Adrenal gland (tissue), 12 donors: ENCODE data around the gene SIVA1. TPM values are rescaled to one million over a fixed set of nuclear protein-coding genes. Genes with fewer than 3 reads are reported as not detected.

ENCODE experiments used
- DNase-seq, 7 donors: peaks; one replicate each; pipeline ENCODE4 v3.0.0-alpha.2; 2019 to 2020
- H3K27ac ChIP-seq, 5 donors: fragments of 200-600 bp; sonication (generic) in 4 of 5; 1 replicate in 3 of 5; 2 replicates in 2 of 5; pipeline versions ENCODE4 v1.5.1 to v1.8.0; 2016 to 2020; ENCODE audit warnings: mild to moderate bottlenecking in 1 of 5
- H3K27me3 ChIP-seq: fragments of 200-600 bp; 2 replicates; pipeline ENCODE4 v1.8.0; 2021
- H3K36me3 ChIP-seq, 2 donors: fragments of 200-600 bp; replicated peaks in 1 of 2; 1 replicate in 1 of 2; 2 replicates in 1 of 2; pipeline versions ENCODE4 v1.5.1 to v1.8.0; 2018 to 2022
- H3K4me1 ChIP-seq, 2 donors: fragments of 200-600 bp; replicated peaks in 1 of 2; 1 replicate in 1 of 2; 2 replicates in 1 of 2; pipeline versions ENCODE4 v1.5.1 to v1.8.0; 2018 to 2021
- H3K4me3 ChIP-seq, 4 donors: fragments of 200-600 bp; sonication (generic) in 3 of 4; one replicate each; pipeline ENCODE4 v1.5.1; 2016 to 2018
- H3K9me3 ChIP-seq, 3 donors: fragments of 200-600 bp; sonication (generic) in 1 of 3; replicated peaks in 1 of 3; 1 replicate in 2 of 3; 2 replicates in 1 of 3; pipeline versions ENCODE4 v1.5.1 to v1.8.0; 2016 to 2021
- CTCF ChIP-seq, 6 experiments: fragments of 450-650 bp in 4 of 6; fragments of 200-600 bp in 2 of 6; sonication (generic) in 1 of 6; IDR thresholded peaks; 1 replicate in 5 of 6; 2 replicates in 1 of 6; pipeline versions ENCODE4 v1.5.1 to v1.8.0; 2016 to 2021; ENCODE audit warnings: antibody characterized with exemption in 6 of 6, mild to moderate bottlenecking in 2 of 6, moderate library complexity in 1 of 6
- POLR2A ChIP-seq, 2 donors: fragments of 450-650 bp; IDR thresholded peaks; one replicate each; pipeline ENCODE4 v1.6.1; 2017; ENCODE audit warnings: antibody characterized with exemption in 2 of 2, mild to moderate bottlenecking in 2 of 2, moderate library complexity in 1 of 2
- WGBS, 4 donors: extraction: QIAGEN DNeasy Blood & Tissue Kit in 2 of 4; methylation state at CpG; one replicate each; pipeline versions ENCODE4 v1.1.5 to v1.1.7; 2013 to 2017; 5-methylcytosine and 5-hydroxymethylcytosine counted together
- intact Hi-C, 2 donors: fragments of 100-400 bp; cut with DNase I; formaldehyde crosslinking; loops; one replicate each; pipeline versions ENCODE4 v1.14.1 to v1.15.0; 2022 to 2023
- polyA plus RNA-seq, 3 donors: library from polyadenylated mRNA; stranded (reverse); fragments of 200-250 nt in 2 of 3; fragments of 350-450 nt in 1 of 3; fragmentation: Illumina TruSeq in 1 of 3; extraction: RNeasy Lipid Tissue Mini Kit (QIAGEN cat#74804) in 1 of 3; gene quantifications; one replicate each; pipeline ENCODE4 v1.2.3, GENCODE V29; 2013 to 2014
- total RNA-seq, 9 donors: library from RNA; depleted of rRNA in 4 of 9; stranded (reverse); fragments of >200 nt in 4 of 9; fragments of 120-200 nt in 1 of 9; fragmentation: NEBNext Ultra II Directional in 1 of 9; extraction: Animal tissue kit (Norgen Biotek cat#: 25700) in 1 of 9; gene quantifications; one replicate each; pipeline versions ENCODE4 v1.1.0 to v1.2.4, GENCODE V29; 2013 to 2023
- donor health status: healthy with polysubstance abuse.
- donor health status: Bipolar disorder and iron deficiency.
- donor health status: DM: yes; HTN: yes; CAD: no.
- donor health status: DM: no; HTN: no; CAD: no.
- donor health status: DM: no; HTN: no; CAD: no.
- donor health status: DM: yes; HTN: yes; CAD: no.

Gene SIVA1
- total and polyA plus RNA-seq, 12 donors = 2.0 to 294 (median 83.2) TPM

GRCh38 chr14:104780513-104781030, 27.6 kb downstream of the SIVA1 start:
- Histone ChIP-seq H3K27ac (no peak overlapping the region), H3K4me1 (peaks cover 0 to 10% of the 10 kb centered on the region in 2 donors), H3K4me3 (no peak overlapping the region), H3K36me3 (peaks cover 0 to 24% of the 10 kb centered on the region in 2 donors), H3K27me3 (no peaks in the 10 kb centered on the region), H3K9me3 (no peaks in the 10 kb centered on the region)
- intact Hi-C loops = no loop called here
- no peak for DNase-seq
- WGBS, 4 donors = 84 to 93% (median 91%) methylated on average over 3 to 24 of the region's 24 CpGs; no CpG with 5 or more reads in 1 of the 4 donors
- TF ChIP-seq CTCF (IDR thresholded peaks at IDR 0.05) (no peak), POLR2A (IDR thresholded peaks at IDR 0.05) (no peak)

- Histone ChIP-seq H3K4me1 (peaks cover 0 to 12% of the 10 kb centered on the region in 2 donors), H3K27ac (no peak overlapping the region), H3K4me3 (no peak overlapping the region), H3K9me3 (no peaks in the 10 kb centered on the region), H3K36me3 (peaks cover 0 to 18% of the 10 kb centered on the region in 2 donors), H3K27me3 (no peaks in the 10 kb centered on the region)
- TF ChIP-seq CTCF (IDR thresholded peaks at IDR 0.05) (no peak), POLR2A (IDR thresholded peaks at IDR 0.05) (no peak)
- 80 to 90% (median 85%) methylated on average over 11 to 20 of the region's 20 CpGs for WGBS, 4 donors
- intact Hi-C loops = no loop called here
- no peak for DNase-seq
These were observed 28.5 kb downstream of the SIVA1 start for GRCh38 chr14:104781271-104782077.

GRCh38 chr14:104782086-104782807, 29.3 kb downstream of the SIVA1 start:
- H3K36me3 ChIP-seq = peaks cover 0 to 13% of the 10 kb centered on the region in 2 donors

More at GRCh38 chr14:104782086-104782807, 29.3 kb downstream of the SIVA1 start:
- no peaks in the 10 kb centered on the region for H3K9me3 ChIP-seq
- peak overlapping the region in 1 of 5 donors; percentile 6 for H3K27ac ChIP-seq
- H3K27me3 ChIP-seq = no peaks in the 10 kb centered on the region
- intact Hi-C loops = no loop called here
- no peak for DNase-seq
- 88 to 91% (median 91%) methylated on average over 13 to 28 of the region's 28 CpGs for WGBS, 4 donors
- H3K4me3 ChIP-seq = no peak overlapping the region
- TF ChIP-seq POLR2A (IDR thresholded peaks at IDR 0.05) (no peak), CTCF (IDR thresholded peaks at IDR 0.05) (no peak)
- peaks cover 0 to 20% of the 10 kb centered on the region in 2 donors for H3K4me1 ChIP-seq
